ENCODE data around the gene TEKT3.

TEKT3 gene

GRCh38 chr17:15349119-15349518 is 7.7 kb upstream of the TEKT3 start:
- DNase-seq (ENCODE audit: low spot score): no peak

- no peak for DNase-seq (ENCODE audit: low spot score)
Observed at GRCh38 chr17:15348021-15348420, 6.6 kb upstream of the TEKT3 start.

- no peak for DNase-seq (ENCODE audit: low spot score)
Observed at GRCh38 chr17:15346066-15346595, 4.7 kb upstream of the TEKT3 start.

GRCh38 chr17:15343749-15344148 is 2.4 kb upstream of the TEKT3 start:
- DNase-seq (ENCODE audit: low spot score): no peak

GRCh38 chr17:15342460-15342859 is 1.1 kb upstream of the TEKT3 start:
- no peak for DNase-seq (ENCODE audit: low spot score)

- DNase-seq (ENCODE audit: low spot score): no peak
Observed at GRCh38 chr17:15341966-15342365, 569 bp upstream of the TEKT3 start.

- no peak for DNase-seq (ENCODE audit: low spot score)
Observed at GRCh38 chr17:15340966-15341365, 431 bp downstream of the TEKT3 start.

- no peak for DNase-seq (ENCODE audit: low spot score)
Observed at GRCh38 chr17:15335446-15335845, 6.0 kb downstream of the TEKT3 start.

- DNase-seq (ENCODE audit: low spot score): no peak
Observed at GRCh38 chr17:15334266-15334665, 7.1 kb downstream of the TEKT3 start.

GRCh38 chr17:15332338-15332737 is 9.1 kb downstream of the TEKT3 start:
- no peak for DNase-seq (ENCODE audit: low spot score)

- no peak for DNase-seq (ENCODE audit: low spot score)
Observed at GRCh38 chr17:15323131-15323530, 18.3 kb downstream of the TEKT3 start.

GRCh38 chr17:15321556-15322251 is 19.7 kb downstream of the TEKT3 start:
- no peak for DNase-seq (ENCODE audit: low spot score)

- DNase-seq (ENCODE audit: low spot score): no peak
Observed at GRCh38 chr17:15319452-15320010, 21.9 kb downstream of the TEKT3 start.

GRCh38 chr17:15311996-15312395 is 29.4 kb downstream of the TEKT3 start:
- no peak for DNase-seq (ENCODE audit: low spot score)

GRCh38 chr17:15309793-15310192 is 31.6 kb downstream of the TEKT3 start:
- DNase-seq (ENCODE audit: low spot score): no peak

- no peak for DNase-seq (ENCODE audit: low spot score)
Observed at GRCh38 chr17:15309236-15309635, 32.2 kb downstream of the TEKT3 start.

GRCh38 chr17:15308758-15309157 is 32.6 kb downstream of the TEKT3 start:
- no peak for DNase-seq (ENCODE audit: low spot score)

GRCh38 chr17:15307710-15308111 is 33.7 kb downstream of the TEKT3 start:
- no peak for DNase-seq (ENCODE audit: low spot score)

- DNase-seq (ENCODE audit: low spot score): no peak
Observed at GRCh38 chr17:15303851-15304250, 37.5 kb downstream of the TEKT3 start.

GRCh38 chr17:15303268-15303667 is 38.1 kb downstream of the TEKT3 start:
- no peak for DNase-seq (ENCODE audit: low spot score)

GRCh38 chr17:15301845-15302244 is 39.6 kb downstream of the TEKT3 start:
- DNase-seq (ENCODE audit: low spot score): no peak

- DNase-seq (ENCODE audit: low spot score): no peak
Observed at GRCh38 chr17:15298176-15298575, 43.2 kb downstream of the TEKT3 start.

- no peak for DNase-seq (ENCODE audit: low spot score)
Observed at GRCh38 chr17:15293558-15293957, 47.8 kb downstream of the TEKT3 start.

Data from ecto neural progenitor cell (in vitro differentiated cells).